ENCODE results near the gene CCDC148.
A peak's percentile ranks its signal among the peaks of the same experiment; 100 is the strongest.

The CCDC148 gene

DNA sequence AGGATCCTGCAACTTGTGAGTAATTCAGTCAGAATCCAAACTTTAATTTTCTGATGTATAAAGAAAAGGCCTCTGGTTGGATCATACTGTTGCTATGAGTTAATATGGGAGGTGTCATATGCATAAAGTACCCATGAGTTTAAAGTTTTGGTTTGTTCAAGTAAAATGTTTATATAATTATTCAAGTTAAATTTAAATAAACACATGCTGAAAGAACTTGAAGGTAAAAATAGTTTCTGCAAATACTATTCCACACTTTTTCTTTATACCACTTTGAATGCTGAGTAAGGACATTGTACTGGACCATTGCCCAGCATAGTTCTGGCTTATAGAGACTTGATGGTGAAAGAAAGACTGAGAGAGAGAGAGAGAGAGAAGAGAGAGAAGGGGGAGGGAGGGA is 30.9 kb upstream of the CCDC148 start:
- no peak overlapping the region for H3K4me3 Mint-ChIP-seq

DNA sequence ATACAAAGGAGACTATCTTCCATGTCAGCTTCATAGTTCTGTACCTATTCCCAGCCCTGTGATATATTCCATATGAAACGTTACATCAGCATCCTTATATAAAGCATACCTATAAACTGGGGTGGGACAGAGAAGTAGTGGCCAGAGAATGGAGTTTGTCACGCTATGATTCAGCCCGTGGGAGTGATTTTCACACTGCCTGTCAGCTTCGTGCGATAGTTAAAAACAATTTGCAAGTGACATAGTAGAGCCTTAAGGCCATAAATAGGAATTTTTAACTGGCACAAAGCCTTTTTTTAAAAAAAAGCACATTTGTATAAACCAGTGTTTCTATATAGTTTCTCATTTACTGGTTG is 30.4 kb upstream of the CCDC148 start:
- Mint-ChIP-seq H3K4me1 (peaks cover 61% of the 10 kb centered on the region), H3K4me3 (no peak overlapping the region), H3K27ac (peak overlapping the region; percentile 14 to 81 (median 76)), H3K27me3 (ENCODE audit: low read depth) (no peaks in the 10 kb centered on the region), H3K9me3 (no peaks in the 10 kb centered on the region), H3K36me3 (ENCODE audit: low read depth) (peaks cover 11% of the 10 kb centered on the region)
- TF ChIP-seq, protein P1, sequence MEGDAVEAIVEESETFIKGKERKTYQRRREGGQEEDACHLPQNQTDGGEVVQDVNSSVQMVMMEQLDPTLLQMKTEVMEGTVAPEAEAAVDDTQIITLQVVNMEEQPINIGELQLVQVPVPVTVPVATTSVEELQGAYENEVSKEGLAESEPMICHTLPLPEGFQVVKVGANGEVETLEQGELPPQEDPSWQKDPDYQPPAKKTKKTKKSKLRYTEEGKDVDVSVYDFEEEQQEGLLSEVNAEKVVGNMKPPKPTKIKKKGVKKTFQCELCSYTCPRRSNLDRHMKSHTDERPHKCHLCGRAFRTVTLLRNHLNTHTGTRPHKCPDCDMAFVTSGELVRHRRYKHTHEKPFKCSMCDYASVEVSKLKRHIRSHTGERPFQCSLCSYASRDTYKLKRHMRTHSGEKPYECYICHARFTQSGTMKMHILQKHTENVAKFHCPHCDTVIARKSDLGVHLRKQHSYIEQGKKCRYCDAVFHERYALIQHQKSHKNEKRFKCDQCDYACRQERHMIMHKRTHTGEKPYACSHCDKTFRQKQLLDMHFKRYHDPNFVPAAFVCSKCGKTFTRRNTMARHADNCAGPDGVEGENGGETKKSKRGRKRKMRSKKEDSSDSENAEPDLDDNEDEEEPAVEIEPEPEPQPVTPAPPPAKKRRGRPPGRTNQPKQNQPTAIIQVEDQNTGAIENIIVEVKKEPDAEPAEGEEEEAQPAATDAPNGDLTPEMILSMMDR (IDR thresholded peaks at IDR 0.05; ENCODE audit: unreplicated experiment in 3 of 3), result no peak

More for the DNA sequence above, 30.9 kb upstream of the CCDC148 start:
- H3K9me3 Mint-ChIP-seq, result no peaks in the 10 kb centered on the region
- TF ChIP-seq, protein P1 (IDR thresholded peaks at IDR 0.05; ENCODE audit: unreplicated experiment in 3 of 3), result no peak
- peaks cover 59% of the 10 kb centered on the region for H3K4me1 Mint-ChIP-seq
- peaks cover 7% of the 10 kb centered on the region for H3K36me3 Mint-ChIP-seq (ENCODE audit: low read depth)
- H3K27ac Mint-ChIP-seq, result peak overlapping the region; percentile 14 to 81 (median 76)
- H3K27me3 Mint-ChIP-seq (ENCODE audit: low read depth), result no peaks in the 10 kb centered on the region

DNA sequence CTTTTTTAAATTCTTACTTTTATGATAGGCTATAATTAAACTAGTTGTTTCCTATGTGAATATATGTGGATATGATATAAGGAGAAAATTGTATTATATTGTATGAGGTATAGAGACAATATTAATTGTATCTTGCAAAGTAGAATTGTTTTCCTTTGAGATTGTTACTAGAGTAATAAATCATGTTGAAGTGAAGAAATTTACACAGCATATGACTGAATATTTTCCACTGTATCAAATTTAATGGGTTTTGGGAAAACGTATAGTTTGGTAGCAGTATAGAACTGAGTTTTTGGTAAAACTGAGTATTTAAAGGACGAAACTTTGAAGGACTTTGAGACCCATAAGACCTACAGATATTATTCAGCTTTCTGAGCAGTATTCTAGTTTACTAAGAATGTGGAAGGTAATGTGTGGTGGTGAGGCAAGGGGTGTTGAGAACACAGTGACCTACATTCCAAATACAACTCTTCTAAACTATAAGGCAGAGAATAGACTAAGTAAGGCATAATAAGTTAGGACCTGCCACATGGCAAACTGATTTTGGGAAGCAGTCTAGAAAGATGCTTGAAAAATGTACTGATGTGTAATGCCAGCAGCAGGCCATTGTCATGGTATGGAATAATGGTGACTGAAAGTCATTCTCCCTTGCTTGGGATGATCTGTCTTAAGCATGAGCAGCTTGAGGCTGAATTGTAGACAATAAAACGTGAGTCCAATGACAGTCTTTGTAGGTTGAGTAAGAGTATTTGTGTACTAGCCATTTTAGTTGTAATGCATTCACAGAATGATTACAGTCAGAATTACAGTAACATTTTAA is 29.8 kb upstream of the CCDC148 start:
- H3K36me3 Mint-ChIP-seq (ENCODE audit: low read depth), result peaks cover 11% of the 10 kb centered on the region
- TF ChIP-seq, protein P1 (IDR thresholded peaks at IDR 0.05; ENCODE audit: unreplicated experiment in 3 of 3), result no peak
- peak overlapping the region; percentile 14 to 81 (median 76) for H3K27ac Mint-ChIP-seq
- H3K4me3 Mint-ChIP-seq, result no peak overlapping the region
- no peaks in the 10 kb centered on the region for H3K9me3 Mint-ChIP-seq
- peaks cover 63% of the 10 kb centered on the region for H3K4me1 Mint-ChIP-seq
- no peaks in the 10 kb centered on the region for H3K27me3 Mint-ChIP-seq (ENCODE audit: low read depth)

DNA sequence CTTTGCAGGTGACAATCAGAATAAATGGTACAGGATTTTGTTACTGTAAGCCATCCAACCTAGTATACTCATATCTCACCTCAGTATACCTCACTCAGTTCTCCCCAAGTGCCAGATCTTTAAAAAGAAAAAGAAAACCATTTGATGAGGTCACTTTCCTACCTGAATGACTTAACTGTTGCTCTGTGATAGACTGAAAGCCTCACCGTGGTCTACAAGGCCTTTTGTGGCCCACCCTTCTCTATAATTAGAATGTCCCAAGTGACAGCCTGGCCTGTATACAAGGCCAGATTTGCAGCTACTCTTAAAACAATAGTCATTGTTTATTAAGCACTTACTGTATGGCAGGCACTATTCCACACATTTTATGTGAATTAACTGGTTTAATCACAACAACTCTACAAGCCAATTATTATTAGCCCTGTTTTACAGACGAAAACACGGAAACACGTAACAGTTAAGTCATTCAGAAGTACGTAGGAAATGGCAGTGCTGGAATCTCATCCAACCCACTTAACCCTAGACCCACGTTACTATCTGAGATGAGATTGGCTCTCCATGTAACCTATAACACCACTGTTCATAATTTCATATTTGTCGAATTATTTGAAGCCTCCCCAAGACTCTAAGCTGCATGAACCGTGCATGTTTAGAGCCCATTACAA is 28.5 kb upstream of the CCDC148 start:
- Mint-ChIP-seq H3K4me1 (peaks cover 52% of the 10 kb centered on the region), H3K4me3 (no peak overlapping the region)

DNA sequence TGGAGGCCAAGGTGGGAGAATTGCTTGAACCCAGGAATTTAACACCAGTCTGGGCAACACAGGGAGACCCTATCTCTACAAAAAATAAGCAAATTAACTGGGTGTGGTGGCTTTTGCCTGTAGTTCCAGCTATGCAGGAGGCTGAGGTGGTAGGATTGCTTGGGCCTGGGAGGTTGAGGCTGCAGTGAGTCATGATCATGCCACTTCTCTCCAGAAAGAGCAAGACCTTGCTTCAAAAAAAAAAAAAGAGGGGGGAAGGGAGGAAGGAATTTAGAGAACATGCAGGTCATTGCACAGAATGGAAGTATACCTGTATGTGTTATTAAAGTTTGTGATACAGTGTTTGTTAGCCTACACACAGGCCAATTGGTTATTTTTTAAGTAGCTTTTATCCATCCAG is 26.0 kb upstream of the CCDC148 start:
- H3K9me3 Mint-ChIP-seq, result no peaks in the 10 kb centered on the region
- H3K4me1 Mint-ChIP-seq, result peaks cover 41% of the 10 kb centered on the region
- H3K27ac Mint-ChIP-seq, result no peak overlapping the region
- TF ChIP-seq, protein P1 (IDR thresholded peaks at IDR 0.05; ENCODE audit: unreplicated experiment in 3 of 3), result no peak
- H3K27me3 Mint-ChIP-seq (ENCODE audit: low read depth), result no peaks in the 10 kb centered on the region
- H3K36me3 Mint-ChIP-seq (ENCODE audit: low read depth), result peaks cover 11% of the 10 kb centered on the region
- no peak overlapping the region for H3K4me3 Mint-ChIP-seq

More for the DNA sequence above, 28.5 kb upstream of the CCDC148 start:
- H3K27me3 Mint-ChIP-seq (ENCODE audit: low read depth), result no peaks in the 10 kb centered on the region
- no peaks in the 10 kb centered on the region for H3K9me3 Mint-ChIP-seq
- H3K27ac Mint-ChIP-seq, result no peak overlapping the region
- TF ChIP-seq, protein P1 (IDR thresholded peaks at IDR 0.05; ENCODE audit: unreplicated experiment in 3 of 3), result no peak
- peaks cover 11% of the 10 kb centered on the region for H3K36me3 Mint-ChIP-seq (ENCODE audit: low read depth)

All from nephron (organoid).